UCSD-AML1 (cell line): ENCODE results near the gene SWT1.
"Not testable (repeated sequence)": the region's sequence is repeated elsewhere in the genome, so short reads cannot be mapped to it uniquely, and the experiment has no call there.

Source experiments
- DNase-seq: peaks from one replicate; lab custom pipeline; 2025; ENCODE audit not compliant: unreplicated experiment; lab: John Stamatoyannopoulos, UW

SWT1 gene

DNA sequence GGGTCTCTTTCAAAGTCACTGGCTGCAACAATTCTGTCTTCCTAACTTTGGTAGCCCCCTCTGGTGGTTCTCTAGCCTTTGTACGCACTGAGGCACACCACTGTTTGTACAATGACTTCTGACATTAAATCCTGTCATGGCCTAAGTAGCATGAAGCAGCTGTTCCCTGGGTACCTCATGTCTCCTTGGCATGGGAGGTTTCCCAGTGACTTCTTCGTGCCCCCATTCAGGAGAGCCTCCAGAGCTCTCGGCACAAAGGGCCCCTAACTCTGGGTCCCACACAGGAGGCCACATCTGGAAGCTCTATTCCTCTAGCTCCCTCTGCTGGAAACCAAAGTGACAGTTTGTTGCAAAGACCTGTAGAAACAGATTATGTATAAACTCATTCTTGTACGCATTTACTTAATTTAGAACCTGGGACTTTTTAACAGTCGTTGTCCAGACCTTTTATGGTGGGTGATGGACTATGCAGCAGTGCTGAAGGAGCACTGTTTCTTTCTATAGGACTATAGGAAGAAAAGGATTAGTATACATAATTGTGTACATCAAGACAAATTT lies 13.4 kb downstream of the SWT1 start:
- peak; percentile 67 for DNase-seq

DNA sequence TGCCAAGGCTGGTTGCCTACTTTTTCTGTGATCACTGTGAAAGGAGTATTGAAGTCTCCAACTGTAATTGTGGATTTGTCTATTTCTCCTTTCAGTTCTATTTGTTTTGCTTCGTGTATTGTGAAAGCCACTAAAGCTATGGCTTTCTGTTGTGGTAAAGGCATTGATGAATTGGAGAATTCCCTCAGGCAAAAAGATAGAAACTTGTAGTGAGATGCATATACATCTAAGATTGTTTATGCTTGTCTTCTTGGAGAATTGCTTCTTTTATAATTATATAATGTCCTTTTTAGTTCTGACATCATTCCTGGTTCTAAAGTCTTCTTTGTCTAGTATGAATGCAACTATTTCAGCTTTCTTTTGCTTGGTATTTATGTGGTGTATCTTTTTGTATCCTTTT lies 36.8 kb downstream of the SWT1 start:
- DNase-seq, result no peak

DNA sequence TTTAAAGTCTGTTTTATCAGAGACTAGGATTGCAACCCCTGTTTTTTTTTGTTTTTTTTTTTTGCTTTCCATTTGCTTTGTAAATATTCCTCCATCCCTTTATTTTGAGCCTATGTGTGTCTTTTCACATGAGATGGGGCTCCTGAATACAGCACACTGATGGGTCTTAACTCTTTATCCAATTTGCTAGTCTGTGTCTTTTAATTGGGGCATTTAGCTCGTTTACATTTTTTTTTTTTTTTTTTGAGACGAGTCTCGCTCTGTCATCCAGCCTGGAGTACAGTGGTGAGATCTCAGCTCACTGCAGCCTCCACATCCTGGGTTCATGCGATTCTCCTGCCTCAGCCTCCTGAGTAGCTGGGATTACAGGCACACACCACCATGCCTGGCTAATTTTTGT lies 41.7 kb downstream of the SWT1 start:
- DNase-seq, result not testable (repeated sequence)

DNA sequence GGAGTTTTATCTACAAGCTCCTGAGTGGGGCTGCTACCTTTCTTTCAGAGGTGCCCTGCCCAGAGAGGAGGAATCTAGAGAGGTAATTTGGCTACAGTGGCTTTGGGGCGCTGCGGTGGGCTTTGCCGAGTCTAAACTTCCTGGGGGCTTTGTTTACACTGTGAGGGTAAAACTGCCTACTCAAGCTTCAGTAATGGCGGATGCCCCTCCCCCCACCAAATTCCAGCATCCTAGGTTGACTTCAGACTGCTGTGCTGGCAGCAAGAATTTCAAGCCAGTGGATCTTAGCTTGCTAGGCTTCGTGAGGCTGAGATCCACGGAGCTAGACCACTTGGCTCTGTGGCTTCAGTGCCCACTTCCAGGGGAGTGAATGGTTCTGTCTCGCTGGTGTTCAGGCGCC lies 43.9 kb downstream of the SWT1 start:
- DNase-seq, result no peak

DNA sequence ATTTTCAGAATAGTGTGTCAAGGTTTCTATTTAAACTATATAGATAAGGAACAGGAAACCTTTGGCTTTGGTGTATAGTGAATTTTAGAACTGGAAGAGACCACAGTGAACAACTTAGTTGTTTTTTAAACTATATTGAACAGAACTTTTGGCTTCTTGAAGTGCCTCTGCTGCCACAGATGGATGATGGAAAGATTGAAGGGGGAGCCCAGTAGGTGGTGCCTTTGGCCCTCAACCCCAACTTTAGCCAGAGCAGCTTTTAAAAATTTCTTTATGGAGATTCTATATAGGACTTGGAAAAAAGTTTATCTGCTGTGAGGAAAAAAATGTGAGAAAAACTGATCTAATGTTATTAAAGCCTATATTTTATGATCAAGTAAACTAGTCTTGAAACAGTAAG lies 50.2 kb downstream of the SWT1 start:
- DNase-seq, result no peak

DNA sequence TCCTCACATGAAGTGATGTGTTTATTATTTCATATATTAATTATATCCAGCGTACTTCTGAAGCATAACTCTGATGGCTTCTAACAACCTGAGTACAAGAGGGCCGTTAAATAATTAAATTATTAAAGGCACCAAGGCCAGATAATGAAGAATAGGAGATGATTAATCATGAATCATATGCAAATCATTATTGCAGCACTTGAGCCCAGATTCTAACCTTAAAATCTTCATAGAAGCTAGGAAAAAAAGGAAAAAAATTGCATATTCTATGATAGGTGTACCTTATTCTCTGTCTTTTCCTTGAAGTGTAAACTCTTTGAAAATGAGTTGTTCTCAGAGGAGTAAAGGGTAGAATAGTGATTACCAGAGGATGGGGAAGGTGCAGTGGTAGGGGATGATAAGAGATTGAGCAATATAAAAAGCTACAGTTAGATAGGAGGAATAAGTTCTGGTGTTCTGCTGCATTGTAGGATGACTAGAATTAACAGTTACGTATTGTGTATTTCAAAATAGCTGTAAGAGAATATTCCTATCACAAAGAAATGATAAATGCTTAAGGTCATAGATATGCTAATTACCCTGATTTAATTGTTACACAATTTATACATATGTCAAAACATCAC lies 51.1 kb downstream of the SWT1 start:
- DNase-seq, result no peak

DNA sequence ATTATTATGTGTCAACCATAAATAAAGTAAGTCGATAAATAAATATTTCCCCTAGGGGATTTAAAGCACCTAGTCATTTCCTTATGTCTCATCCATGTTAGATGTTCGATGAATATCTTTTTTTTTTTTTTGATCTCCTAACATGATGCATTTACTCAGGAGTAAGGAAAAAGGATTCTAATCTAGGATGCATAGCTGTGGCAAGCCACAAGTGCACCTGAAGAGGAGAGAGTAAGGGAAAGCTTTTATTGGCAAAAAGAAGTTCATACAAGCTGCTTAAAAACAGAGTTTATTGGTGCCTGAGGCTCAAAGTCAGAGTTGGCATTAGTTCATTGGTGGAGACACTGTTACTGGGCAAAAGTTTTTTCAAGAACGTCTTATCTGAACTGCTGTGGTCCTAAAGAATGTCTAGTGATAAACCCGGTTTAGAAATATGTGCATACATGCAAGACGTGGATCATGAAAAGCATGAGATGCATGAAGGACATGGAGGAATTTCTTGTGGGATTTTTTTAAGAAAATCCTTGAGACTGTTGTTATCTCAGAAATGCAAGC lies 51.7 kb downstream of the SWT1 start:
- DNase-seq, result no peak

DNA sequence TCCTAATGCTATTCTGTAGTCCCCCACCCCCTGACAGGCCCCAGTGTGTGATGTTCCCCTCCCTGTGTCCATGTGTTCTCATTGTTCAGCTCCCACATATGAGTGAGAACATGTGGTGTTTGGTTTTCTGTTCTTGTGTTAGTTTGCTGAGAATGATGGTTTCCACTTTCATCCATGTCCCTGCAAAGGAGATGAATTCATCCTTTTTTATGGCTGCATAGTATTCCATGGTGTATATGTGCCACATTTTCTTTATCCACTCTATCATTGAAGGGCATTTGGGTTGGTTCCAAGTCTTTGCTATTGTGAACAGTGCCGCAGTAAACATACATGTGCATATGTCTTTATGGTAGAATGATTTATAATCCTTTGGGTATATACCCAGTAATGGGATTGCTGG lies 52.4 kb downstream of the SWT1 start:
- DNase-seq, result not testable (repeated sequence)

DNA sequence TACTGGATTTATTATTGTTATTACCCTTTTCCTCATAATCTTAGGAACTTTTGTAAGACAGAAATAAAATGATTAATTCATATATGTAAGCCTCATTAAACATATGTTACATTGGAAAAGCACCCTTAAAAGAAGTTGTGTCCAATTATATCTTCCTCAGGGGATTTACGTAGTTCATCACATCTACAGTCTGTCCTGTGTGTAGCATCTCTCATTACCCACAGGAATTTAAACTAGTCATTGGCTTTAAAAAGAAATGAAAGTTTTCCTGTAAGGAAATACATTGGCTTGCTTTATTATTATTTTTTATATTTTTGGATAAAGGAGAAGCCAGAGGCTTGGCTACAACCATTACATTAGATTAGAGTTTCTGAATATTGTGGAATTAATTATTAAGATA lies 56.1 kb downstream of the SWT1 start:
- DNase-seq, result no peak

DNA sequence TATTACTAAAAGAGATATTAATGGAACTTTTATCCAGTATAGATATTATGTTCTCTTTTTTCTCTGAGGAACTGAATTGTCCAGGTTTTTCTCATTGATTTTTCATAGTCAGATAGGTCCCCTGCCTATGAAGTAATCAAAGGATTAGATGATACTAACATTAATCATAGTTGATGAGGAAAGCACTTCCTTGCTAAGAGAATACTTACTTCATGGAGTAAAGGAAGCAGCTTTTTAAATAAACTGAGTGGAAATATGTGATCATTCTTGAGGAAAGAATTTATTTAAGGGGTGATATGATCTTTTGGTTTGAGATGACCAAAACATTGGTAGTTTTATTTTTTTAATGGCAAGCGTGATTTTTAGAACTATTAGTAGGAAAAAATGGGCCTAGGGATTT lies 58.9 kb downstream of the SWT1 start:
- DNase-seq, result no peak

DNA sequence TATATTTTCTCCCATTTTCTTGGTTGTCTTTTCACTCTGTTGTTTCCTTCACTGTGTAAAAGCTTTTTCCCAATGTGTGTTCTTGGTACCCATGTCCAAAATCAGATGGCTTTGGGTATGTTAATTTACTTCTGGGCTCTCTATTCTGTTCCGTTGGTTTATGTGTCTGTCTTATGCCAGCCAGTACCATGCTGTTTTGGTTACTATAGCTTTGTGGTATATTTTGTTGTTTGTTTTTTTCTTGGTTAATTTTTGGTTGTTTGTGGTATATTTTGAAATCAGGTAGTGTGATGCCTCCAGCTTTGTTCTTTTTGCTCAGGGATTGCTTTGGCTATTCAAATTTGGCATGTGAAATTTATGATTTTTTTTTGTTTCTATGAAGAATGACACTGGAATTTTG lies 67.2 kb downstream of the SWT1 start:
- no peak for DNase-seq

DNA sequence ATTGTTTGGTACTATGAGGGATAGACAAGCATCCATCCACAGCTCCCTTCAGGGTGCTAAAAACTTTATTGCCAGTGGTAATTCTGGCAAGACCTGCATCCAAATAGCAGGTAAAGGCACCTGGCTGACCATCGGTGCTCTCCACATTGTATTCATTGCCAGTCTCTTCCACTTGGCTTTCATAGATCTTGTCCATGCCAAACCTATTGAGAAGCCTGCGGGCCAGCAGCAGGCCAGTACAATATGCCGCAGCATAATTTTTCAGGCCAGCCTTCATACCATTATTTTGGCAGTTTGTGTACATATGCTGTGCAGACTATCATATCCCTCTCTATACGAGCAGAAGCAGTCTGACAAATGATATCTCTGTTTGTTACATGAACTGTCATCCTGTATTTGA lies 70.2 kb downstream of the SWT1 start:
- no peak for DNase-seq

DNA sequence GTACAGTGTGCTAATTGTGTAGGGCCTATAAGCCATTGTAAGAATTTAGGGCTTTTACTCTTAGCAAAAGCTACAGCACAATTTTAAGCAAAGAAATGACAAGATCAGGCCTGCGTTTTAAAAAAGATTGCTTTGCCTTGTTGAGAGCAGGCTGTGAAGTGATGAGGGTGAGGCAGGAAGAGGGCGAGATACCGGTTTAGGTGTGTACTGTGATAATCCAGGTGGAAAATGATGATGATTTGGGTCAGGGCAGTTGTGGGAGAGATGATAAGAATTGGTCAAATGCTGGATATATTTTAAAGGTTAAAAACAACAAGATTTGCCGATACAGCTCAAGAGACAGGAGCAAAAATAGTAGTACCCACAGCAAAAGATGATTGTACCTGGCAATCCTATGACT lies 72.0 kb downstream of the SWT1 start:
- DNase-seq, result no peak

DNA sequence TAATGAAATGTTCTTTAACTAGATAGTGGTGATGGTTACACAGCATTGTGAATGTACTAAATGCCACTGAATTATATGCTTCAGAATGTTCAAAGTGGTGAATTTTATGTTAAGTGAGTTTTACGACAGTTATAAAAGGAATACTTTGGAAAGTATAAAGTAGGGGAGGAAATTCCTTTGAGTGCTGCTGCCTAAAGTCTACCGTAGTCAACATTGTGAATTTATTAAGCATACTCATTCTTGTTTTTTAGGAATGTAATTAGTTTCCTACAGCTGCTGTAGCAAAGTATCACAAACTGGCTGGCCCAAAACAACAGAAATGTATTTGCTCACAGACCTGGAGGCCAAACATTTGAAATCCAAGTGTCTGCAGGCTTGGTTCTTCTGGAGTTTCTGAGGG lies 73.0 kb downstream of the SWT1 start:
- DNase-seq, result no peak

DNA sequence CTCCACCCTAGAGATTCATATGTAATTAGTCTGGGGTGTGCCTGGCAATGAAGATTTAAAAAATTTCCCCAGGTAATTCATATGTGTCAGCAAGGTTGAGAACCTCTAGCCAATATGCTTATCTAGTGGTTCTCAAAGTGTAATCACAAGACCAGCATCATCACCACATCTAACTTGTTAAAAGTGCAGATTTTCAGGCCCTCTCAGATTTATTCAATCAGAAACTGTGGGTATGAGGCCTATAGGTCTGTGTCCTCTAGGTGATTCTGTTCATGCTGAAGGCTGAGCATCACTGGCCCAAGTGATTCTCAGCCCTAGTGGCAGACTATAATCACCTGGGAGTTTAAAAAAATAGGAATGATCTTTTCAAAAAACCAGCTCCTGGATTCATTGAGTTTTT lies 75.9 kb downstream of the SWT1 start:
- no peak for DNase-seq

DNA sequence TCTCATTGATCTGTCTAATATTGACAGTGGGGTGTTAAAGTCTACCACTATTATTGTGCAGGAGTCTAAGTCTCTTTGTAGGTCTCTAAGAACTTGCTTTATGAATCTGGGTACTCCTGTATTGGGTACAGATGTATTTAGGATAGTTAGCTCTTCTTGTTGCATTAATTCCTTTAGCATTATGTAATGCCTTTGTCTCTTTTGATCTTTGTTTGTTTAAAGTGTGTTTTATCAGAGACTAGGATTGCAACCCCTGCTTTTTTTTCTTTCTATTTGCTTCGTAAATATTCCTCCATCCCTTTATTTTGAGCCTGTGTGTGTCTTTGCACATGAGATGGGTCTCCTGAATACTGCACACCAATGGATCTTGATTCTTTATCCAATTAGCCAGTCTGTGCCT lies 77.2 kb downstream of the SWT1 start:
- not testable (repeated sequence) for DNase-seq

DNA sequence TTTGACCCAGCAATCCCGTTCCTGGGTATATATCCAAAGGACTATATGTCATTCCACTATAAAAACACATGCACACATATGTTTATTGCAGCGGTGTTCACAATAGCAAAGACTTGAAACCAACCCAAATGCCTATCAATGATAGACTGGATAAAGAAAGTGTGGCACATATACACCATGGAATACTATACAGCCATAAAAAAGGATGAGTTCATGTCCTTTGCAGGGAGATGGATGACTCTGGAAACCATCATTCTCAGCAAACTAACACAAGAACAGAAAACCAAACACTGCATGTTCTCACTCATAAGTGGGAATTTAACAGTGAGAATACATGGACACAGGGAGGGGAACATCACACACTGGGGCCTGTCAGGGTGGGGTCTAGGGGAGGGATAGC lies 80.2 kb downstream of the SWT1 start:
- not testable (repeated sequence) for DNase-seq

DNA sequence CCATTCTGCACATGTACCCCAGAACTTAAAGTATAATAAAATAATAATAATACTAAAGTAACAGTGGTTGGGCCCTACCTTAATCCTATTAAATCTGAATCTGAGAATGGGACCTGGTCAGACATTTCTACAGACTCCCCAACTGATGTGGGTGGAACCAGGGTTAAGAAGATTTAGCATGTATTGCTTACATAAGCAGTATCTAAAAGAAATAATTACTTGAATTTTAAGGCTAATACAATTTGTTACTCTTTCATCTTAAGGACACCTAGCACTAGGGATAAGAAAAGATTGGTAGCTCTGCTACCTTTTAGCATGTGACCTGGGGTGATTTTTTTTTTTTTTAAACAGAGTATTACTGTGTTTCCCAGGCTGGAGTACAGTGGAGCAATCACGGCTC lies 80.7 kb downstream of the SWT1 start:
- DNase-seq, result no peak

DNA sequence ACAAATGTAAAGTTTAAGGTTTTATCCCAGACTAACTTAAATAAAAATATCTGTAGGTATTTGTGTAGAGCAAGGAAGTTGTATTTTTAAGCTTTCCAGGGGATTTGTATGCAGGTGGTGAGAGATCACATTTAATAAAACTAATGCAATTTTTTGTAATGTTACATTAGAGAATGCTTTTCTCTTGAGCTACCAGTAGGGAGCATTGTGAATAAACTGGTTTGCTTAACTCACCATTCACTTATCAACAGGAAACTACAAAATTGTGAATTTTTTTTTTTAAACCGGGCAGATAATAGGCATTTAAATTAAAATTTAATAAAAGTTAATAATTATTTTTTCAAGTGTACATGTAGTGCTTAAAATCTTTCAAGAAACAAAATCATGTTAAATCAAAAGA lies 81.5 kb downstream of the SWT1 start:
- no peak for DNase-seq

DNA sequence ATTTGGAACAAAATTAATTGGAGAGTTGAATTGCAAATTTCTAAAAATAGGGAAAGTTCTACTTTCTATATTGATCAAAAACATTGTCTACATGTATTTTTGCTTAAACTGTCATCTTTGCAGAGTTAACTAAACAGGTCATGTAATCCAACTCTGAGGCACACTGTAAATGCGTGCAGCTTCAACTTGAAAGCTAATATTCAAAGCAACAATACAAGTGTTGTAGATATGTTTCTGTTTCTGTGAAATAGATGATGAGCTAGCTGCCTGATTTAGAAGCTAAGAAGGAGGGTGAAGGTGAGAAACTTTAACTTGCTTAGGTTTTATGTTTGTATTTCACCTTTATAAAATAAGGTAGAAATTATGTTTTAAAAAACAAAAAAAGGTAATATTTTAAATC lies 82.9 kb downstream of the SWT1 start:
- no peak for DNase-seq

DNA sequence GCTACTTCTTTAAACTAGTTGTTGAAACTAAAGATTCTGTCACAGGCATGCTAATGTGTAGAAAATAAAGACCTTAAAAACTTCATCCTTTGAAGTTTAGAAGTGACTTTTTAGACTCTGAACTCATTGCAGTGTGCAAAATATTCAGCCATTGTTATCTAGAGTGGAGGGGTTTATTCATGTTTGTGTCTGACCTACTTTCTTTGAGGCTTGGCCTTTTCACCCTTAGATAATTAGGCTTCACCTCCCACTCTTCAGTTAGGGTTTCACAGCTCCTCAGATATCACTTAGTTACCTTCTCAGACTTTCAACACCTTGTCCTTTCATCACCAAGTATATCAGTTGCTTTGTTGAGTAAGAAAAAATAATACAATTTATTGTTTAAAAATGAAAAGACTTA lies 84.2 kb downstream of the SWT1 start:
- no peak for DNase-seq

DNA sequence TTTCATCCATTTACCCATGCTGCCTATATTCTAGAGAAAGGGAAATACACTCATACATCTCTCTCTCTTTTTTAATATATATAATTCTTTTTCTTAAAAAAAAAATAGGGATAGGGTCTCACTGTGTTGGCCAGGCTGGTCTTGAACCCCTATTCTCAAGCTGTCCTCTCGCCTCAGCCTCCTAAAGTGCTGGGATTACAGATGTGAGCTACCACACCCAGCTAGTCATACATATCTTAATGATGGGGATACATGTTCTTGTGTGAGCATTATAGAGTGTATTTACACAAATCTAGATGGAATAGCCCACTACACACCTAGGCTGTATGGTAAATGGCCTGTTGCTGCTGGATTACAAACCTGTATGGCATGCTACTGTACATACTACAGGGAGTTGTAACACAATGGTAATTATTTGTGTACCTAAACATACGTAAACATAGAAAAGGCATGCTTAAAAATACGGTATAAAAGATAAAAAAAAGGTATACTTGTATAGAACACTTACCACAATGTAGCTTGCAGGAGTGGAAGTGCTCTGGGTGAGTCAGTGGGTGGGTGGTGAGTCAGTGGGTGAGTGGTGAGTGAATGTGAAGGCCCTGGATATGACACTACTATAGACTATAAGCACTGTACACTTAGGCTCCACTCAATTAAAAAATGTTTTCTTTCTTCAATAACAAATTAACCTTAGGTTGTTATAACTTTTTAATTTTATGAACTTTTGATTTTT lies 87.2 kb downstream of the SWT1 start:
- DNase-seq, result no peak
